Spleen (tissue), 11 donors: Measurements from ENCODE around the gene CSMD2. TPM values are rescaled to one million over a fixed set of nuclear protein-coding genes. Genes with fewer than 3 reads are reported as not detected.

ENCODE experiments used
- DNase-seq: peaks from one replicate; pipeline ENCODE4 v3.0.0-alpha.2; 2020
- H3K27ac ChIP-seq, 8 donors: fragments of 200-600 bp; sonication (generic) in 7 of 8; 1 replicate in 4 of 8; 2 replicates in 4 of 8; pipeline versions ENCODE4 v1.5.0 to v1.8.0; 2016 to 2021; ENCODE audit warnings: inconsistent platforms in 4 of 8, mild to moderate bottlenecking in 4 of 8, moderate library complexity in 1 of 8
- H3K27me3 ChIP-seq, 7 donors: fragments of 200-600 bp; sonication (generic) in 6 of 7; replicated peaks in 1 of 7; 1 replicate in 4 of 7; 2 replicates in 3 of 7; pipeline versions ENCODE4 v1.5.0 to v1.8.0; 2016 to 2021; ENCODE audit warnings: inconsistent platforms in 3 of 7, mild to moderate bottlenecking in 1 of 7
- H3K36me3 ChIP-seq, 6 donors: fragments of 200-600 bp; sonication (generic) in 5 of 6; 1 replicate in 4 of 6; 2 replicates in 2 of 6; pipeline versions ENCODE4 v1.5.0 to v1.8.0; 2016 to 2021; ENCODE audit warnings: inconsistent platforms in 2 of 6
- H3K4me1 ChIP-seq, 6 donors: fragments of 200-600 bp; sonication (generic) in 5 of 6; 1 replicate in 3 of 6; 2 replicates in 3 of 6; pipeline versions ENCODE4 v1.5.0 to v1.8.0; 2016 to 2021; ENCODE audit warnings: inconsistent platforms in 3 of 6
- H3K4me3 ChIP-seq, 8 donors: fragments of 200-600 bp; sonication (generic) in 7 of 8; 1 replicate in 4 of 8; 2 replicates in 4 of 8; pipeline versions ENCODE4 v1.5.0 to v1.8.0; 2016 to 2021; ENCODE audit warnings: inconsistent platforms in 4 of 8, mild to moderate bottlenecking in 4 of 8, moderate library complexity in 2 of 8
- H3K9me3 ChIP-seq, 8 donors: fragments of 200-600 bp; sonication (generic) in 7 of 8; 1 replicate in 4 of 8; 2 replicates in 4 of 8; pipeline versions ENCODE4 v1.5.0 to v1.8.0; 2016 to 2021; ENCODE audit warnings: inconsistent platforms in 4 of 8
- POLR2A ChIP-seq, 3 donors: fragments of 450-650 bp; IDR thresholded peaks; one replicate each; pipeline ENCODE4 v1.5.1; 2017; ENCODE audit warnings: antibody characterized with exemption in 3 of 3, mild to moderate bottlenecking in 1 of 3
- POLR2AphosphoS5 ChIP-seq, 3 donors: sonication (generic); formaldehyde crosslinking; IDR thresholded peaks; one replicate each; pipeline ENCODE4 v1.5.1; 2017; ENCODE audit warnings: antibody characterized with exemption in 3 of 3
- WGBS, 5 donors: extraction: QIAGEN DNeasy Blood & Tissue Kit in 3 of 5; methylation state at CpG; one replicate each; pipeline versions ENCODE4 v1.1.5 to v1.1.7; 2013 to 2018; 5-methylcytosine and 5-hydroxymethylcytosine counted together
- intact Hi-C: fragments of 100-400 bp; cut with DNase I; formaldehyde crosslinking; loops from one replicate; pipeline ENCODE4 v1.15.0; 2023; ENCODE audit warnings: low total_unique reads
- polyA plus RNA-seq, 3 donors: library from polyadenylated mRNA; stranded (reverse); fragments of 200-250 nt; gene quantifications; one replicate each; pipeline ENCODE4 v1.2.1, GENCODE V29; 2013
- total RNA-seq, 7 donors: library from RNA; depleted of rRNA in 3 of 7; stranded (reverse); fragments of >200 nt in 3 of 7; fragmentation: NEBNext Ultra II Directional in 4 of 7; extraction: Animal tissue kit (Norgen Biotek cat#: 25700) in 4 of 7; gene quantifications; one replicate each; pipeline versions ENCODE4 v1.1.0 to v1.2.1, GENCODE V29; 2016 to 2021
- TF ChIP-seq, protein P1 (sequence below), 11 experiments: fragments of 200-600 bp in 7 of 11; fragments of 450-650 bp in 4 of 11; sonication (generic) in 4 of 11; IDR thresholded peaks in 8 of 11; conservative IDR thresholded peaks in 3 of 11; 1 replicate in 7 of 11; 2 replicates in 4 of 11; pipeline versions ENCODE4 v1.4.0 to v1.8.0; 2016 to 2021; ENCODE audit warnings: antibody characterized with exemption in 11 of 11, inconsistent platforms in 4 of 11, mild to moderate bottlenecking in 1 of 11
- donor health status: healthy with polysubstance abuse.
- donor health status: DM: no; HTN: no; CAD: no; lungs with moderate emphysema.
- donor health status: DM: no; HTN: no; CAD: no.
- donor health status: Bipolar disorder and iron deficiency.
- donor health status: healthy.
- donor health status: DM: no; HTN: no; CAD: no.
- donor health status: DM: yes; HTN: yes; CAD: no.

CSMD2 gene
- total and polyA plus RNA-seq, 10 donors = 0.12 to 2.7 (median 0.96) TPM

DNA sequence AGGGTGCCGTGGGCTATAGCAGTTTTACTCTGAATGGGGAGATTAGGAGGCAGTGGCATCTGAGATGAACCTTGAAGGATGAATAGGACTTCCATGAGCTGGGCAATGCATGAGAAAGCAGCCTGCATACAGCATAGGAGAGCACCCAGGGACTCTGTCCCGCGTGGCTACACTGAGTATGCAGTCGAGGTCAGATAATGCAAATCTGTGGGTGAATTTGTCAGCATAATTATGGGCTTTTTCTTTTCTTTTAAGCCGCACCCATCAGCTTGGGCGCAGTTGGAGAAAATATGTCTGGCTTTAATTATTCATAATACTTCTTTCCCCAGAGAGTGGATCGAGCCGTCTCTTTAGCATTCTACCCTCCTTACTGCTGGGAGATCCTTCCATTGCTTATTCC lies 504.1 kb downstream of the CSMD2 start:
- no peak for TF ChIP-seq POLR2A (IDR thresholded peaks at IDR 0.05)
- TF ChIP-seq POLR2AphosphoS5 (IDR thresholded peaks at IDR 0.05) = no peak
- TF ChIP-seq, protein P1, sequence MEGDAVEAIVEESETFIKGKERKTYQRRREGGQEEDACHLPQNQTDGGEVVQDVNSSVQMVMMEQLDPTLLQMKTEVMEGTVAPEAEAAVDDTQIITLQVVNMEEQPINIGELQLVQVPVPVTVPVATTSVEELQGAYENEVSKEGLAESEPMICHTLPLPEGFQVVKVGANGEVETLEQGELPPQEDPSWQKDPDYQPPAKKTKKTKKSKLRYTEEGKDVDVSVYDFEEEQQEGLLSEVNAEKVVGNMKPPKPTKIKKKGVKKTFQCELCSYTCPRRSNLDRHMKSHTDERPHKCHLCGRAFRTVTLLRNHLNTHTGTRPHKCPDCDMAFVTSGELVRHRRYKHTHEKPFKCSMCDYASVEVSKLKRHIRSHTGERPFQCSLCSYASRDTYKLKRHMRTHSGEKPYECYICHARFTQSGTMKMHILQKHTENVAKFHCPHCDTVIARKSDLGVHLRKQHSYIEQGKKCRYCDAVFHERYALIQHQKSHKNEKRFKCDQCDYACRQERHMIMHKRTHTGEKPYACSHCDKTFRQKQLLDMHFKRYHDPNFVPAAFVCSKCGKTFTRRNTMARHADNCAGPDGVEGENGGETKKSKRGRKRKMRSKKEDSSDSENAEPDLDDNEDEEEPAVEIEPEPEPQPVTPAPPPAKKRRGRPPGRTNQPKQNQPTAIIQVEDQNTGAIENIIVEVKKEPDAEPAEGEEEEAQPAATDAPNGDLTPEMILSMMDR (IDR thresholded peaks at IDR 0.05 in 8 of 11, conservative IDR thresholded peaks at IDR 0.05 in 3 of 11) = no peak
- Histone ChIP-seq H3K27ac (no peak overlapping the region), H3K4me1 (peaks cover 0 to 3% (median 0%) of the 10 kb centered on the region in 6 donors), H3K36me3 (no peaks in the 10 kb centered on the region), H3K27me3 (peaks cover 0 to 12% (median 0%) of the 10 kb centered on the region in 7 donors), H3K9me3 (no peaks in the 10 kb centered on the region), H3K4me3 (no peak overlapping the region)
- no peak for DNase-seq
- 77 to 93% (median 84%) methylated on average over 8 of the region's 8 CpGs for WGBS, 5 donors
- intact Hi-C loops = no loop called here

DNA sequence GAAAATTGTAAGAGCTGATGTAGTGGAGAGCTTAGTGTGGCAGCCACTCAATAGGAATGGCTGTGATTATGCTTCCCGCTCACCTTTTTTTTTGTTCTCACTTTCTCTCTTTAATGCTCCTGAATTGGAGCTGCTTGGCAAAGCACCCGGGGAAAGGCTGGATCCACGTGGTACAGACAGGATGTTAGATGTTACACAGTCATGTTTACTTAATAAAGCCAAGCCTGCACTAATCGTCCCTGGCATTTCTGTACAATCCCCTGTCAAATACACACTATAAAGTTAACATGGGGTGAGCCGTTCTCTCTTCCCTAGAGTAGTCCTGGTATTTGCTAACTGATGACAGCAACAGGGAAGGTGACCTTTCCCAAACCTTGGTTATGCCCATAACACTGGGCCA lies 504.8 kb downstream of the CSMD2 start:
- H3K9me3 ChIP-seq = no peaks in the 10 kb centered on the region
- no peaks in the 10 kb centered on the region for H3K36me3 ChIP-seq
- peaks cover 0 to 6% (median 0%) of the 10 kb centered on the region in 7 donors for H3K27me3 ChIP-seq
- TF ChIP-seq POLR2AphosphoS5 (IDR thresholded peaks at IDR 0.05) = no peak
- TF ChIP-seq, protein P1 (IDR thresholded peaks at IDR 0.05 in 8 of 11, conservative IDR thresholded peaks at IDR 0.05 in 3 of 11) = no peak
- TF ChIP-seq POLR2A (IDR thresholded peaks at IDR 0.05) = no peak
- peaks cover 0 to 3% (median 0%) of the 10 kb centered on the region in 6 donors for H3K4me1 ChIP-seq
- WGBS, 5 donors = 50 to 69% (median 51%) methylated on average over 5 of the region's 5 CpGs
- intact Hi-C loops = no loop called here
- H3K27ac ChIP-seq = no peak overlapping the region
- no peak overlapping the region for H3K4me3 ChIP-seq
- no peak for DNase-seq

DNA sequence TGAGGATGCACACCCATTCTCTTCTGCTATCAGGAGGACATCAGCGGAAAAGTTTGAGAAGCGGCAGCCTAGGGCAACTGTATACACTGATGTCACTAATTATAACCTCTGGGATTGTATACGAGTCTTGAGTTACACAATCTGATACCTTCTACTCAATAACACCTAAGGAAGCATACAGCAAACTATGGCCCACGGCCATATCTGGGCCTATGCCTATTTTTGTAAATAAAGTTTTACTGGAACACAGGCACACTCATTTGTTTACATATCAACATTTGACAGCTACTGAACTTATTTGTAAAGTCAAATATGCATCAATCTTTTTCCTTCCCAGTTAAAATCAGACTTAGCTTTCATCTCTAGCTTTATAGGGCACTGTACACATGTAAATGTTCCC lies 505.4 kb downstream of the CSMD2 start:
- DNase-seq = no peak
- intact Hi-C loops = no loop called here
- Histone ChIP-seq H3K4me1 (peaks cover 0 to 3% (median 0%) of the 10 kb centered on the region in 6 donors), H3K27ac (no peak overlapping the region), H3K27me3 (peaks cover 0 to 6% (median 0%) of the 10 kb centered on the region in 7 donors), H3K4me3 (no peak overlapping the region), H3K9me3 (no peaks in the 10 kb centered on the region), H3K36me3 (no peaks in the 10 kb centered on the region)
- TF ChIP-seq, protein P1 (IDR thresholded peaks at IDR 0.05 in 8 of 11, conservative IDR thresholded peaks at IDR 0.05 in 3 of 11) = no peak
- TF ChIP-seq POLR2A (IDR thresholded peaks at IDR 0.05) (no peak), POLR2AphosphoS5 (IDR thresholded peaks at IDR 0.05) (no peak)
- WGBS, 5 donors = 85 to 93% (median 92%) methylated on average over 4 of the region's 4 CpGs

DNA sequence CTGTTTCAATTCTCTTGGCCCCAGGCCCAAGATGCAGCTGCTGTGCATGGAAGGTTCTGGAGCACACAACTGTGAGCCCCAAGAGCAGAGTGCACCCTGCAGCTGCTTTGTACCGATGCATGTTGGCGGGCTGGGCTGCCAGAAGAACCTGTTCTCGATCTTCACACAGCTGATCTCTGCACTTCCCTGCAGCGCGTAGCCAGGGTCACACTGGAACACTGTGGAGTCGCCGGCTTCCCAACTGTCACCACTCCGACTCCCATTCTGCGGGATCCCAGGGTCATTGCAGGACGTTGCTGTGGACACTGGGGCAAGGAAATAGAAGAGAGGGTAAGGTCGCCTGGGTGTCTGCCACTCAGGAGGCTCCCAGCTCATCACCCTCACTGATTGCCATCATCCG lies 507.2 kb downstream of the CSMD2 start:
- intact Hi-C loops = no loop called here
- DNase-seq = no peak
- 82 to 93% (median 87%) methylated on average over 12 of the region's 12 CpGs for WGBS, 5 donors
- Histone ChIP-seq H3K36me3 (no peaks in the 10 kb centered on the region), H3K9me3 (no peaks in the 10 kb centered on the region), H3K27ac (no peak overlapping the region), H3K4me1 (peaks cover 0 to 3% (median 0%) of the 10 kb centered on the region in 6 donors), H3K4me3 (no peak overlapping the region), H3K27me3 (peaks cover 0 to 9% (median 0%) of the 10 kb centered on the region in 7 donors)
- no peak for TF ChIP-seq POLR2AphosphoS5 (IDR thresholded peaks at IDR 0.05)
- TF ChIP-seq, protein P1 (IDR thresholded peaks at IDR 0.05 in 8 of 11, conservative IDR thresholded peaks at IDR 0.05 in 3 of 11) = no peak
- TF ChIP-seq POLR2A (IDR thresholded peaks at IDR 0.05) = no peak
